Measurements from ENCODE around the gene KIF26B.
"Not testable (repeated sequence)": the region's sequence is repeated elsewhere in the genome, so short reads cannot be mapped to it uniquely, and the experiment has no call there.

The KIF26B gene

DNA sequence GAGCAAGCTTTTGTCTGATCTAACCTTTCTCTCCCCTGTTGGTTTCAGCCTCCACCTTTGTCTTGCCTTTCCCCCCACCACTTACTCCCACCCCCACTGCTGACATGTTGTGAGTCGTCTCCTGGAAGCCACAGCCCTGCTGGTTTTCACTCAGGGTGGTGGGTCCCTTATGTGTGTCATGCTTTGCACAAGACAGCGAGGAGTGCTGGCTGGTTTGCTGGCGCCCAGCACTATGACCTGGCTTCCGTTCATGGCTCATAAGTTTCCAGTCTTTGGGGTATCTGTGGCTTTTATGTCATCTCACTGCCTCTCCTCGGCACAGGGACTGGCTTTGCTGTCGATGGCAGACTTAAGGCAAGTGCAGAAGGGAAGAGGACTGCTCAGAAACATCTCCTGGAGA lies 177.7 kb downstream of the KIF26B start:
- Histone ChIP-seq H3K36me3 (no peaks in the 10 kb centered on the region), H3K4me3 (ENCODE audit: low read depth, low read length) (no peak overlapping the region), H3K27ac (no peak overlapping the region), H3K9me3 (ENCODE audit: severe bottlenecking) (no peaks in the 10 kb centered on the region), H3K27me3 (ENCODE audit: insufficient read depth, low read depth, severe bottlenecking) (no peaks in the 10 kb centered on the region)
- TF ChIP-seq, protein P1, sequence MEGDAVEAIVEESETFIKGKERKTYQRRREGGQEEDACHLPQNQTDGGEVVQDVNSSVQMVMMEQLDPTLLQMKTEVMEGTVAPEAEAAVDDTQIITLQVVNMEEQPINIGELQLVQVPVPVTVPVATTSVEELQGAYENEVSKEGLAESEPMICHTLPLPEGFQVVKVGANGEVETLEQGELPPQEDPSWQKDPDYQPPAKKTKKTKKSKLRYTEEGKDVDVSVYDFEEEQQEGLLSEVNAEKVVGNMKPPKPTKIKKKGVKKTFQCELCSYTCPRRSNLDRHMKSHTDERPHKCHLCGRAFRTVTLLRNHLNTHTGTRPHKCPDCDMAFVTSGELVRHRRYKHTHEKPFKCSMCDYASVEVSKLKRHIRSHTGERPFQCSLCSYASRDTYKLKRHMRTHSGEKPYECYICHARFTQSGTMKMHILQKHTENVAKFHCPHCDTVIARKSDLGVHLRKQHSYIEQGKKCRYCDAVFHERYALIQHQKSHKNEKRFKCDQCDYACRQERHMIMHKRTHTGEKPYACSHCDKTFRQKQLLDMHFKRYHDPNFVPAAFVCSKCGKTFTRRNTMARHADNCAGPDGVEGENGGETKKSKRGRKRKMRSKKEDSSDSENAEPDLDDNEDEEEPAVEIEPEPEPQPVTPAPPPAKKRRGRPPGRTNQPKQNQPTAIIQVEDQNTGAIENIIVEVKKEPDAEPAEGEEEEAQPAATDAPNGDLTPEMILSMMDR (IDR thresholded peaks at IDR 0.05; ENCODE audit: low read depth, low read length), result no peak
- no peak for DNase-seq

DNA sequence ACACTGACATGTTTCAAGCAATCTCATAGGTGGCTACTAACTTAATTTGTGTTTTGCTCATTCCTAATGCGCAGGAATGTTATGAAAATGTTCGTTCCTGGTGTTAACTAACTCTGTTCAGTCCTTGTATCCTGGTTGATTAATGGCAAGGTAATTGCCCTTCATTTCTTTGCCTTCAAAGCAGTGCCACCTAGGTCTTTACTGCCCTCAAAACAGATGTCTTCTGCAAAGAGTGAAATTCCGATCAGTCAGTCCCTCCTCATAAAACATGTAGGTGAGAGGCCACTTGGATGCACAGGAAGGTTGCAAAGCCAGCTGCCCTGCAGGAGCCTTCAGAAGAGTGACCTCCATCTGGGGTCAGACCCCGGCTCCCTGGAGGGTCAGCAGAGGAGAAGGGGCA lies 179.4 kb downstream of the KIF26B start:
- DNase-seq, result no peak
- H3K27me3 ChIP-seq (ENCODE audit: insufficient read depth, low read depth, severe bottlenecking), result no peaks in the 10 kb centered on the region
- TF ChIP-seq, protein P1 (IDR thresholded peaks at IDR 0.05; ENCODE audit: low read depth, low read length), result no peak

DNA sequence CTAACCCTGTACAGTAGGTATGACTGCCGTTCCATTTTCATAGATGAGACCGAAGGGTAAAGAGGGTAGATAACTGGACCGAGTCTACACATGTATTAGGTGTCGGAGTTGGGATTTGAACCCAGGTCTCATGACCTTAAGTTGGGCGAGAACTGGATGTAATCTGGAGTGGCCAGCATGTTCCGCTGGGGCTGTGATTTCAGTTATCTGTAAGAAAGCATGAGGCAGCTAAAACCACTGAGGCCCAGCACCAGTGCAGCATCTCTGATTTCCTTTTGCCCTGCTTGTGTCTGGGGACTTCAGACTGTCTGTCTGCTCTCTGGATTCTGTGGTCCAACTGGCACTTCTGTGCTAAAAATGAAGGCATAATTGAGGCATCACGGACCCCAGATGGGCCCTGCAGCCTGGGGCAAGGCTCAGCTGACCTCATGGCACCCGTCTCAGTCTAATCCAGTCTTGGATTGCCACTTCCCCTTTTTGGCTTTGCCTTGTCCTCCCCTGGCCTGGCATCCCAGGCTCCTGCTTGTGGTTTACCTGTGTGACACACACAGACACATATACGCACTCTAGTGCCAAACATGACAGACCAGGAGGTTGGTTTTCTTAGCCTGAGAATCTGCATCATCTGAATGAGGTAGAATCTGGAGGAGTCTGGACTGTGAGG lies 180.2 kb downstream of the KIF26B start:
- Histone ChIP-seq H3K9me3 (ENCODE audit: severe bottlenecking) (no peaks in the 10 kb centered on the region), H3K27ac (no peak overlapping the region), H3K36me3 (no peaks in the 10 kb centered on the region), H3K27me3 (ENCODE audit: insufficient read depth, low read depth, severe bottlenecking) (no peaks in the 10 kb centered on the region), H3K4me3 (ENCODE audit: low read depth, low read length) (no peak overlapping the region)
- DNase-seq, result no peak
- TF ChIP-seq, protein P1 (IDR thresholded peaks at IDR 0.05; ENCODE audit: low read depth, low read length), result no peak

More for the DNA sequence above, 179.4 kb downstream of the KIF26B start:
- Histone ChIP-seq H3K36me3 (no peaks in the 10 kb centered on the region), H3K27ac (no peak overlapping the region), H3K9me3 (ENCODE audit: severe bottlenecking) (no peaks in the 10 kb centered on the region), H3K4me3 (ENCODE audit: low read depth, low read length) (no peak overlapping the region)

DNA sequence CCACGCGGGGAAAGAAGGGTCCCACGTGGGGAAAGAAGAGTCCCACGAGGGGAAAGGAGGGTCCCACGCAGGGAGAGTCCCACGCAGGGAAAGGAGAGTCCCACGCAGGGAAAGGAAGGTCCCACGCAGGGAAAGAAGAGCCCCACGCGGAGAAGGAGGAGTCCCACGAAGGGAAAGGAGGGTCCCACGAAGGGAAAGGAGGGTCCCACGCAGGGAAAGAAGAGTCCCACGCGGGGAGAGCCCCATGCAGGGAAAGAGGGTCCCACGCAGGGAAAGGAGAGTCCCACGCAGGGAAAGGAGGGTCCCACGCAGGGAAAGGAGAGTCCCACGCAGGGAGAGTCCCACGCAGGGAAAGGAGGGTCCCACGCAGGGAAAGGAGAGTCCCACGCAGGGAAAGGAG lies 180.9 kb downstream of the KIF26B start:
- DNase-seq; H3K36me3 ChIP-seq; H3K27me3 ChIP-seq (ENCODE audit: insufficient read depth, low read depth, severe bottlenecking): not testable (repeated sequence)

DNA sequence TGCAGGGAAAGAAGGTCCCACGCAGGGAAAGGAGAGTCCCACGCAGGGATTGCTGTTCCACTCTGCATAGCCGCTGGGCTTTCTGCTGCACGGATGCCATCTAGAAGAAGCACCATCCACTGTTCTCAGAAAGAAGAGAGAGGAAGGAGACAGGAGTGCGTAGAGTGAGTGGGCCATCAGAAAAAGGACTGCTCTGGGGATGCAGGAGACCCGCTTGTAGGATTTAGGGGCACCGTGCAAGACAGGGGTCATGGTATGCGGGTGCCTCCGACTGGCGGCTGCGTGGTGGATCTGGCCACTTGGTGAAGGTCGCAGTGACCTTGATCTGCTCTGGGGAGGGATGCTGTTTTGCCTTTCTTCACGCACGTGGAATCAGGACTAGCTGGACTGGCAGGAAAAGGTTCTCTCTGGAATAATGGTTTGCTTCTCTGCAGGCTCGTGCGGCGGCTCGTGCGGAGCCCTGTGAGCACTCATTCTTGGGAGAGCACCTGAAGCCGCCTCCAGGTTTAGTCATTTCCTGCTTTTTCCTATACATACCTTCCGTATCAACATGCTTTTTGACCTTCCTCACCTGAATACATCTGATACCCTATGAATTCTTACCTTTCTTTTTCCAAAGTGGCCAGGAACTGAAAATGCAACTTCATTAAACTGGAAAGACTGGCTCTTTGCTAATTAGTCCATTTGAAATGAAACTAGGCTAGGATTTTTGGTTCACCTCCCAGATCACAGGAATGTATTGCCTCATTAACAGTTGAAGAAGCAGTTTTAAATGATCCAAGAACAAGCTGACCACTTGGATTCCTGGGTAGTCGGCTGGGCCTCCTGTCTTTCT lies 181.6 kb downstream of the KIF26B start:
- Histone ChIP-seq H3K27me3 (ENCODE audit: insufficient read depth, low read depth, severe bottlenecking) (no peaks in the 10 kb centered on the region), H3K36me3 (no peaks in the 10 kb centered on the region), H3K4me3 (ENCODE audit: low read depth, low read length) (no peak overlapping the region), H3K27ac (no peak overlapping the region), H3K9me3 (ENCODE audit: severe bottlenecking) (no peaks in the 10 kb centered on the region)
- no peak for DNase-seq
- TF ChIP-seq, protein P1 (IDR thresholded peaks at IDR 0.05; ENCODE audit: low read depth, low read length), result no peak

More for the DNA sequence above, 180.9 kb downstream of the KIF26B start:
- not testable (repeated sequence) for H3K9me3 ChIP-seq (ENCODE audit: severe bottlenecking); H3K4me3 ChIP-seq (ENCODE audit: low read depth, low read length); H3K27ac ChIP-seq

DNA sequence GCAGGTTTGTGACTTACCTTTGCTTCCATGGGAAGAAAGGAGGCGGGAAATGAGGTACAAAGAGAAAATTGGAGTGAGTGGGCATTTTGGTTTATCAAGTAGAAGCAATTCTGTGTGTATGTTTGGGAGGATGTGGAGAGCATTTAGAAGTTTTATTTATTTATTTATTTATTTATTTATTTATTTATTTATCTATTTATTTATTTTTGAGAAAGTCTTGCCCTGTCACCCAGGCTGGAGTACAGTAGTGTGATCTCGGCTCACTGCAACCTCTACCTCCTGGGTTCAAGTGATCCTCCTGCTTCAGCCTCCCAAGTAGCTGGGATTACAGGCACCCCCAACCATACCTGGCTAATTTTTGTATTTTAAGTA lies 182.2 kb downstream of the KIF26B start:
- H3K4me3 ChIP-seq (ENCODE audit: low read depth, low read length); H3K27ac ChIP-seq: not testable (repeated sequence)

More for the DNA sequence above, 182.2 kb downstream of the KIF26B start:
- H3K36me3 ChIP-seq; H3K9me3 ChIP-seq (ENCODE audit: severe bottlenecking); DNase-seq; H3K27me3 ChIP-seq (ENCODE audit: insufficient read depth, low read depth, severe bottlenecking): not testable (repeated sequence)

Data from WERI-Rb-1 (cell line).